Left ventricle myocardium inferior (tissue), 1 donor: ENCODE results near the gene APPBP2. TPM values are rescaled to one million over a fixed set of nuclear protein-coding genes. Genes with fewer than 3 reads are reported as not detected.
A peak's percentile ranks its signal among the peaks of the same experiment; 100 is the strongest.
"Not testable (repeated sequence)": the region's sequence is repeated elsewhere in the genome, so short reads cannot be mapped to it uniquely, and the experiment has no call there.

ENCODE experiments used
- DNase-seq: peaks from one replicate; pipeline ENCODE4 v3.0.0-alpha.2; 2020
- H3K27ac ChIP-seq: fragments of 200-600 bp; replicated peaks from 2 replicates; pipeline ENCODE4 v1.8.0; 2021
- H3K27me3 ChIP-seq: fragments of 200-600 bp; 2 replicates; pipeline ENCODE4 v1.8.0; 2021; ENCODE audit warnings: low read depth
- H3K36me3 ChIP-seq: fragments of 200-600 bp; 2 replicates; pipeline ENCODE4 v1.8.0; 2021
- H3K4me1 ChIP-seq: fragments of 200-600 bp; 2 replicates; pipeline ENCODE4 v1.8.0; 2021
- H3K4me3 ChIP-seq: fragments of 200-600 bp; 2 replicates; pipeline ENCODE4 v1.8.0; 2021; ENCODE audit warnings: mild to moderate bottlenecking, moderate library complexity
- H3K9me3 ChIP-seq: fragments of 200-600 bp; replicated peaks from 2 replicates; pipeline ENCODE4 v1.8.0; 2021
- intact Hi-C: fragments of 100-400 bp; cut with micrococcal nuclease; formaldehyde crosslinking; loops from one replicate; pipeline ENCODE4 v1.11.0; 2022
- total RNA-seq: library from RNA; stranded (reverse); fragmentation: NEBNext Ultra II Directional; extraction: Animal tissue kit (Norgen Biotek cat#: 25700); gene quantifications from one replicate; pipeline ENCODE4 v1.2.1, GENCODE V29; 2021
- TF ChIP-seq, protein P1 (sequence below): fragments of 200-600 bp; IDR thresholded peaks from 2 replicates; pipeline ENCODE4 v1.8.0; 2021; ENCODE audit warnings: antibody characterized with exemption, mild to moderate bottlenecking, borderline replicate concordance
- donor health status: DM: no; HTN: yes; CAD: no; lungs with severe emphysema.

Gene APPBP2
- total RNA-seq, 1 donor from 2014 or later, result 16.6 TPM

DNA sequence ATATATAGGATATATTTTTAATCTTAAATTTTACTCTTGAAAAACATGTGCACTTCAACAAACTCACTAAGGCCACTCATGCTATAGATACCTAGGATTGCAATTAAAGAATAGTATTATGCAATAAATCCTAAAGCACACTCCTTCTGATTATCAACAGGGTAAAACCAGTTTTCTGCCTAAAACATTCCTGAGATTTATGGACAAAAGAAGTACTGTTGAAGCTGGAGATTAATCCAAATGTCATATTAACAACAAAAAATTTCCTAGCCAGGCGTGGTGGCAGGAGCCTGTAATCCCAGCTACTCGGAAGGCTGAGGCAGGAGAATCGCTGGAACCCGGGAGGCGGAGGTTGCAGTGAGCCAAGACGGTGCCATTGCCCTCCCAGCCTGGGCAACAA, 82.3 kb downstream of the APPBP2 start:
- TF ChIP-seq, protein P1, sequence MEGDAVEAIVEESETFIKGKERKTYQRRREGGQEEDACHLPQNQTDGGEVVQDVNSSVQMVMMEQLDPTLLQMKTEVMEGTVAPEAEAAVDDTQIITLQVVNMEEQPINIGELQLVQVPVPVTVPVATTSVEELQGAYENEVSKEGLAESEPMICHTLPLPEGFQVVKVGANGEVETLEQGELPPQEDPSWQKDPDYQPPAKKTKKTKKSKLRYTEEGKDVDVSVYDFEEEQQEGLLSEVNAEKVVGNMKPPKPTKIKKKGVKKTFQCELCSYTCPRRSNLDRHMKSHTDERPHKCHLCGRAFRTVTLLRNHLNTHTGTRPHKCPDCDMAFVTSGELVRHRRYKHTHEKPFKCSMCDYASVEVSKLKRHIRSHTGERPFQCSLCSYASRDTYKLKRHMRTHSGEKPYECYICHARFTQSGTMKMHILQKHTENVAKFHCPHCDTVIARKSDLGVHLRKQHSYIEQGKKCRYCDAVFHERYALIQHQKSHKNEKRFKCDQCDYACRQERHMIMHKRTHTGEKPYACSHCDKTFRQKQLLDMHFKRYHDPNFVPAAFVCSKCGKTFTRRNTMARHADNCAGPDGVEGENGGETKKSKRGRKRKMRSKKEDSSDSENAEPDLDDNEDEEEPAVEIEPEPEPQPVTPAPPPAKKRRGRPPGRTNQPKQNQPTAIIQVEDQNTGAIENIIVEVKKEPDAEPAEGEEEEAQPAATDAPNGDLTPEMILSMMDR, result no peak
- H3K36me3 ChIP-seq, result peaks cover 32% of the 10 kb centered on the region
- no peaks in the 10 kb centered on the region for H3K9me3 ChIP-seq
- peaks cover 17% of the 10 kb centered on the region for H3K4me1 ChIP-seq
- intact Hi-C loops, result no loop called here
- H3K4me3 ChIP-seq, result no peak overlapping the region
- no peak overlapping the region for H3K27ac ChIP-seq
- H3K27me3 ChIP-seq, result no peaks in the 10 kb centered on the region
- DNase-seq, result no peak

DNA sequence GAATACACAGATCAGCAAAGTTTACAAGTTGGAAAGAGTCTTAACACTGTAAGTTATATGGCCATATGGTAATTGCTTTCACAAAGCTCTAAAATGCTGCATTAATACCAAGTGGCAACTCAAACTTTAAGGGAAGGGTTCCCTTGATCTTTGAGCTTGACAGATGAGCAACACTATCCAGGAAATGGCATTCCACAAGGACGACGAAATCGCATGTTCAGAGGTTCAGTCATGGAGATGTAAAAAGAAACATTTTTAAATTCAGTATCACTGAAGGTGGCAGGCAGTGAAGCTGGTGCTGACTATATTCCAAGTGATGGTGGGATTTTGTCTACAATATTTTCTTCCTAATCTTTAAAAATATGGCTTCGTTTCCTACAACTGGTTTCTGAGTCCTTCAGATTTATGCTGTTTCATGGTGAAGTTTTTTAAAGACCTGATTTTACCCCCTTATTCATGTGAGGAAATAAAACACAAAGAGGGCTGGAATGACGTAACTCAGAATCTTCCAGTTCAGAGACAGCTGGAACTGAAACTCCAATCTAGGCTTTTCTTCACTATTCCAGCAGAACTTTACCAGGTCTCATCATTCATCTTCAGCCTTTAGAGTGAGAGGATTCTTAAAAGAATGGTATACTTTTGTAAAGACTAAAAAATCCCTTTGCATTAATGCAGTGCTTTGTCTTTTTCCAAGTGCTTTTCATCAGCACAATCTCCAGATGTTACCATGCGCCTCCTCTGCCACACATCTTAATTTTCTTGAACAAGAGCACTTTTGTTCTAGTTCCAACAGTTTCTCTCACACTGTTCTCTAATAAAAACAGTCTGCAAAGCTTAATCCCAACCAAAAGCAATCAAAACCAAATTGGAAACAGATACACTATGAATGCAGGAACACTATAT, 83.5 kb downstream of the APPBP2 start:
- Histone ChIP-seq H3K4me1 (peaks cover 17% of the 10 kb centered on the region), H3K27me3 (peaks cover 1% of the 10 kb centered on the region), H3K27ac (peak overlapping the region; percentile 24), H3K36me3 (peaks cover 22% of the 10 kb centered on the region), H3K4me3 (no peak overlapping the region), H3K9me3 (no peaks in the 10 kb centered on the region)
- TF ChIP-seq, protein P1, result no peak
- intact Hi-C loops, result no loop called here
- no peak for DNase-seq

DNA sequence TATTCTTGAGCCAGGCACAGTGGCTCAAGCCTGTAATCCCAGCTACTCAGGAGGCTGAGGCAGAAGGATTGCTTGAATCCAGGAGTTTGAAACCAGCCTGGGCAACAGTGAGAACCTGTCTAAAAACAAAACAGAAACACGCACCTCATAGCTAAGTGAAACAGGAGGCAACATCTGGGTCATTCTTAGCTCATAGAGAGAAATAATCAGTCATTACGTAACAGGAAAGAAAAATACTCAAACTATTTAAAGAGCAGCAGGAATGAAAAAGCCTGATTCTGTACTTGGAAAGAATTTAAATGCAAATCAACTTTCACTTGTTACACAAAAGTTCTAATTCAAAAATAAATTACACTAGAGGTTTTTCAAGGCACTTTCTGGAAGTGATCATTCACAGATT, 86.5 kb downstream of the APPBP2 start:
- intact Hi-C loops, result loop anchor here (10.0 kb wide), 2 partner anchors 305 to 405 kb away; no protein-coding TSS in a partner anchor
- H3K9me3 ChIP-seq, result no peaks in the 10 kb centered on the region
- TF ChIP-seq, protein P1, result no peak
- H3K27ac ChIP-seq, result no peak overlapping the region
- no peak for DNase-seq
- H3K4me3 ChIP-seq, result no peak overlapping the region
- H3K27me3 ChIP-seq, result peaks cover 15% of the 10 kb centered on the region
- no peaks in the 10 kb centered on the region for H3K36me3 ChIP-seq
- H3K4me1 ChIP-seq, result peaks cover 22% of the 10 kb centered on the region

DNA sequence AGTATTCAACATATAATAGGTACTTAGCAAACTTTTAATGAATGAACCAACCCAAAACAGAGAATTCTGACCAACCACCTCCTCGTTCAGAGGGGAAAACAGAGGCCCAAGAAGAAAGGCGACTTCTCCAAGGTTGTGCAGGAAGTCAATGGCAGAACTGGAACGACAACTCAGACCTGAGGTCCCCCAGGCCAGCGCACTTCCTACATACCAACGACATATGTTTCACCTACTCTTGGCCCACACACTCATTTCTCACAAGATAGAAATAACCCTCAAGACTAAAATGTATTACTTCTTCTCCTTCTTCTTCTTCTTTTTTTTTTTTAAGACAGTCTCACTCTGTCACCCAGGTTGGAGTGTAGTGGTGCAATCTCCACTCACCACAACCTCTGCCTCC, 89.4 kb downstream of the APPBP2 start:
- H3K27ac ChIP-seq, result no peak overlapping the region
- H3K36me3 ChIP-seq, result no peaks in the 10 kb centered on the region
- peaks cover 5% of the 10 kb centered on the region for H3K4me1 ChIP-seq
- H3K9me3 ChIP-seq, result no peaks in the 10 kb centered on the region
- peaks cover 15% of the 10 kb centered on the region for H3K27me3 ChIP-seq
- no peak for DNase-seq
- TF ChIP-seq, protein P1, result no peak
- H3K4me3 ChIP-seq, result no peak overlapping the region
- intact Hi-C loops, result loop anchor here (10.0 kb wide), 2 partner anchors 302 to 402 kb away; no protein-coding TSS in a partner anchor

DNA sequence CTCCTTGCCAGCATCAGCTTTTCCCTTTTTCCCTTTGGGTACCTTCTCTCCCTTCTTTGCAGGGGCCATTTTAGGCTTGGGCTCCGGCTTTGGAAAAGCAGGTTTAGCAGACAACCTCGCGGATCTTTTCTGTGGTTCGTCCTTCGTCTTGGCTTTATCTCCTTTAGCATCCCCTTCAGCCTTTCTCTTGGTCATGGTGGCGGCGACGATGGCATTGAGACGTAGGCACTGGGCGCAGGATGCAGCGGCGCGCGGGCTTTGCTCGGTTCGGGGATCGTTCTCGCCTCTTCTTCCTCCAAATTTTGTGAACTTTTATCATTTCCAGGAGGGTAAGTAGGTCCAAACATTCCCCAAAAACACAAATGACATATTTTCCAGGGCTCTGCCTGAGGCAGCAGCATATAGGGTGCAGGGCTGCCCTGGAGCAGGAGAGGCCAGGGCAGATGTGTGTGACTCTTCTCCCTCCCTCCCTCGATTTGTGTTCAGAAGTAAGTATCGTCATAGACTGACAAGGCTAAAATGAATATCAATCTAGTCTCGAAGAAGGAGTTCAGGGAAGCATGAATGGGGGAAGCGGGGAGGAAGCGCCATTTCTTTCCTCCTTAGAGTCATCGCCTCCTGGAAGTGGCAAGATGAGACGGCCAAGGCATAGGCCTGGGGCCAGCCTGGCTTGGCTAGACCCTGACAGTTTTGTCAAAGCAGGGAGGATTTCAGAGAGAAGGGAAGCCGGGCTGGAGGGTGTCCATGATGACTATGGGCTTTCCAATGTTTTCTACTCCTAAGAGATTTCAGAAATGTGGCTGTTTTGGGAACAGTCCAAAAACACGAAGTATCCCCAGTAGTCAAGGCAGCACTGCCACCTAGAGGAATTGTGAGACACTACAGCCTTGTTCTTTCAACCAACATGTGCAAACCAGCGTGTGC, 90.5 kb downstream of the APPBP2 start:
- TF ChIP-seq, protein P1, result peak; percentile 96
- peak; percentile 56 for DNase-seq
- H3K27ac ChIP-seq, result peak overlapping the region; percentile 45
- no peaks in the 10 kb centered on the region for H3K9me3 ChIP-seq
- H3K27me3 ChIP-seq, result peaks cover 15% of the 10 kb centered on the region
- peak overlapping the region; percentile 31 for H3K4me3 ChIP-seq
- no peaks in the 10 kb centered on the region for H3K36me3 ChIP-seq
- H3K4me1 ChIP-seq, result peaks cover 5% of the 10 kb centered on the region
- intact Hi-C loops, result loop anchor here (10.0 kb wide), 2 partner anchors 301 to 401 kb away; no protein-coding TSS in a partner anchor

DNA sequence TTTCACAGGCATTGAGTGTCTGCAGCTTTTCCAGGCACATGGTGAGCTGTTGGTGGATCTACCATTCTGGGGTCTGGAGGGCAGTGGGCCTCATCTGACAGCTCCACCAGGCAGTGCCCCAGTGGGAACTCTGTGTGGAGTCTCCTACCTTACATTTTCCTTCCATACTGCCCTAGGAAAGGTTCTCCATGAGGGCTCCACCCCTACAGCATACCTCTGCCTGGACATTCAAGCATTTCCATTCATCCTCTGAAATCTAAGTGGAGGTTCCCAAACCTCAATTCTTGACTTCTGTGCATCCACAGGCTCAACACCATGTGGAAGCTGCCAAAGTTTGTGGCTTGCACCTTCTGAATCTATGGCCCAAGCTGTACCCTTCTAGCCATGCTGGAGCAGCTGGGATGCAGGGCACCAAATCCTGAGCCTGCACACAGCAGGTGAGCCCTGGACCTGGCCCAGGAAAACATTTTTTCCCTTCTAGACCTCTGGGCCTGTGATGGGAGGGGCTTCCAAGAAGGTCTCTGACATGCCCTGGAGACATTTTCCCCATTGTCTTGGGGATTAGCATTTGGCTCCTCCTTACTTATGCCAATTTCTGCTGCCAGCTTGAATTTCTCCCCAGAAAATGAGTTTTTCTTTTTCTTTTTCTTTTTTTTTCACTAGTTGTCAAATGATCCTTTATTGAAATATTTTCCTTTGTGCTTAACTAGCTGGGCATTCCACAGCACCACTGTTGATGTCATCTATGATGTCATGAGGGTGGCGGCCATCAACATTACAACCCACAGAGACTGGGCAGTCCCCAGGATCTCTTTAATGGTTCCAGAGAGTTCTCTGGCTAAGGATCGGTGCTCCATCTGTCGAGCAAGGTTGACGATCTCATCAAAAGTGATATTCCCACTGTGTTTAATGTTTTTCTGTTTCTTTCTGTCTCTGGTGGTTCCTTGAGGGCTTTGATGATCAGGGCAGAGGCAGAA, 92.7 kb downstream of the APPBP2 start:
- H3K4me1 ChIP-seq, H3K4me3 ChIP-seq, H3K36me3 ChIP-seq, H3K27ac ChIP-seq, DNase-seq, H3K9me3 ChIP-seq: not testable (repeated sequence)
- H3K27me3 ChIP-seq, result peaks cover 15% of the 10 kb centered on the region
- intact Hi-C loops, result loop anchor here (10.0 kb wide), 2 partner anchors 299 to 399 kb away; no protein-coding TSS in a partner anchor

DNA sequence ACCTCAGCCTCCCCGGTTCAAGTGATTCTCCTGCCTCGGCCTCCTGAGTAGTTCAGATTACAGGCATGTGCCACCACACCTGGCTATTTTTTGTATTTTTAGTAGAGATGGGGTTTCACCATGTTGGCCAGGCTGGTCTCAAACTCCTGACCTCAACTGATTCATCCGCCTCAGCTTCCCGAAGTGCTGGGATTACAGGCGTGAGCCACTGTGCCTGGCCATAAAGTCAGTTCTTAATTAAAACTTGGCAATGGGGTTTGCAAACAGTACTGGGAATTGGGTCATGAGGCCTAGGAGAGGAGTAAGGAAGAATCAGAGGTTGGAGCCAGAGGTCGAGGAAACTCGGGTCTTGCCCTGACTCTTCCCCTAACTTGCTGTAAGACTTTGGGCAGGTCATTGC, 95.5 kb downstream of the APPBP2 start:
- intact Hi-C loops, result loop anchor here (10.0 kb wide), 2 partner anchors 296 to 396 kb away; no protein-coding TSS in a partner anchor
- H3K36me3 ChIP-seq, DNase-seq, H3K27me3 ChIP-seq, H3K9me3 ChIP-seq, H3K4me3 ChIP-seq, H3K4me1 ChIP-seq, H3K27ac ChIP-seq: not testable (repeated sequence)
